OCI-LY3 (cell line): ENCODE measurements around the gene ERICH2.

Source experiments
- CTCF ChIP-seq: fragments of 200-600, 300-600 bp; sonication (generic); IDR thresholded peaks from 2 replicates; pipeline ENCODE4 v1.5.1; 2014; ENCODE audit warnings: antibody characterized with exemption, low read length, low read depth
- EZH2phosphoT487 ChIP-seq: fragments of 200-600 bp; shearing (Covaris generic); IDR thresholded peaks from 2 replicates; pipeline ENCODE4 v1.6.1; 2018; ENCODE audit warnings: antibody characterized with exemption, mixed run types, low read depth

GRCh38 chr2:170823898-170824215, 53.7 kb downstream of the ERICH2 start:
- TF ChIP-seq CTCF (no peak), EZH2phosphoT487 (no peak)
